MM.1S (cell line): ENCODE measurements around the gene CTNNBL1.

ENCODE experiments used
- DNase-seq: peaks from one replicate; pipeline ENCODE4 v3.0.0-alpha.2; 2015
- H2AFZ ChIP-seq: fragments of 300-600 bp; sonication (generic); 2 replicates; pipeline ENCODE4 v1.6.0; 2016; ENCODE audit warnings: antibody characterized with exemption, low read length
- H3F3A ChIP-seq: fragments of 300-600 bp; sonication (generic); 2 replicates; pipeline ENCODE4 v1.6.1; 2016; ENCODE audit warnings: mild to moderate bottlenecking, antibody characterized with exemption, low read length, moderate library complexity, mixed read lengths; ENCODE audit not compliant: insufficient read depth
- H3K27ac ChIP-seq: fragments of 300-600 bp; sonication (generic); 2 replicates; pipeline ENCODE4 v1.5.1; 2016; ENCODE audit warnings: mild to moderate bottlenecking, low read length
- H3K27me3 ChIP-seq: fragments of 300-600 bp; sonication (generic); replicated peaks from 2 replicates; pipeline ENCODE4 v1.6.0; 2016; ENCODE audit warnings: low read length; ENCODE audit not compliant: insufficient read depth
- H3K36me3 ChIP-seq: fragments of 300-600 bp; sonication (generic); replicated peaks from 2 replicates; pipeline ENCODE4 v1.6.1; 2016; ENCODE audit warnings: mild to moderate bottlenecking, low read length, mixed read lengths; ENCODE audit not compliant: insufficient read depth
- H3K4me1 ChIP-seq: fragments of 300-600 bp; sonication (generic); 2 replicates; pipeline ENCODE4 v1.6.1; 2016; ENCODE audit warnings: low read length, mixed read lengths
- H3K4me2 ChIP-seq: fragments of 300-600 bp; sonication (generic); 2 replicates; pipeline ENCODE4 v1.6.0; 2016; ENCODE audit warnings: low read depth, low read length
- H3K4me3 ChIP-seq: fragments of 300-600 bp; sonication (generic); 2 replicates; pipeline ENCODE4 v1.5.1; 2016; ENCODE audit warnings: low read length, mixed read lengths
- H3K79me2 ChIP-seq: fragments of 300-600 bp; sonication (generic); 2 replicates; pipeline ENCODE4 v1.6.1; 2016; ENCODE audit warnings: mixed run types, low read length, mixed read lengths
- H3K9ac ChIP-seq: fragments of 300-600 bp; sonication (generic); 2 replicates; pipeline ENCODE4 v1.6.1; 2016; ENCODE audit warnings: low read length, mixed read lengths
- H3K9me2 ChIP-seq: fragments of 300-600 bp; sonication (generic); replicated peaks from 2 replicates; pipeline ENCODE4 v1.6.1; 2016; ENCODE audit warnings: mild to moderate bottlenecking, low read length, mixed read lengths; ENCODE audit not compliant: insufficient read depth
- H3K9me3 ChIP-seq: fragments of 300-600 bp; sonication (generic); replicated peaks from 2 replicates; pipeline ENCODE4 v1.6.1; 2016; ENCODE audit warnings: mild to moderate bottlenecking, low read length, mixed read lengths; ENCODE audit not compliant: insufficient read depth
- H4K20me1 ChIP-seq: fragments of 300-600 bp; sonication (generic); 2 replicates; pipeline ENCODE4 v1.6.1; 2016; ENCODE audit warnings: mild to moderate bottlenecking, low read length, moderate library complexity, mixed read lengths; ENCODE audit not compliant: insufficient read depth
- CTCF ChIP-seq: fragments of 300-600 bp; sonication (generic); IDR thresholded peaks from 2 replicates; pipeline ENCODE4 v1.5.1; 2016; ENCODE audit warnings: antibody characterized with exemption, low read length, mixed read lengths
- EZH2 ChIP-seq: fragments of 300-600 bp; sonication (generic); optimal IDR thresholded peaks from 2 replicates; pipeline ENCODE3; 2017; ENCODE audit warnings: low read depth, mild to moderate bottlenecking, antibody characterized with exemption, low read length, mixed read lengths
- EZH2phosphoT487 ChIP-seq: fragments of 300-600 bp; sonication (generic); IDR thresholded peaks from 2 replicates; pipeline ENCODE4 v1.6.1; 2018; ENCODE audit warnings: antibody characterized with exemption, low read length

CTNNBL1 gene

GRCh38 chr20:37775200-37775599, 81.4 kb downstream of the CTNNBL1 start:
- no peak overlapping the region for H3K9ac ChIP-seq
- H3K9me2 ChIP-seq: no peaks in the 10 kb centered on the region
- H3F3A ChIP-seq: no peaks in the 10 kb centered on the region
- H3K36me3 ChIP-seq: no peaks in the 10 kb centered on the region; the same call in 1 of the 2 replicates
- no peaks in the 10 kb centered on the region for H3K27me3 ChIP-seq
- TF ChIP-seq EZH2phosphoT487 (no peak), EZH2 (no peak), CTCF (no peak)
- H3K4me3 ChIP-seq: no peak overlapping the region
- H2AFZ ChIP-seq: no peak overlapping the region
- no peaks in the 10 kb centered on the region for H3K79me2 ChIP-seq
- no peak overlapping the region for H3K4me2 ChIP-seq
- H3K9me3 ChIP-seq: no peaks in the 10 kb centered on the region
- no peaks in the 10 kb centered on the region for H4K20me1 ChIP-seq
- no peak for DNase-seq
- no peaks in the 10 kb centered on the region for H3K4me1 ChIP-seq
- H3K27ac ChIP-seq: no peak overlapping the region

- Histone ChIP-seq H3K9me2 (no peaks in the 10 kb centered on the region), H3F3A (no peaks in the 10 kb centered on the region; the same call in 1 of the 2 replicates), H3K9ac (no peak overlapping the region), H3K9me3 (no peaks in the 10 kb centered on the region), H2AFZ (no peak overlapping the region), H4K20me1 (no peaks in the 10 kb centered on the region), H3K4me1 (peaks cover 6% of the 10 kb centered on the region), H3K4me2 (no peak overlapping the region), H3K4me3 (no peak overlapping the region), H3K36me3 (no peaks in the 10 kb centered on the region; the same call in 1 of the 2 replicates), H3K79me2 (no peaks in the 10 kb centered on the region), H3K27me3 (no peaks in the 10 kb centered on the region), H3K27ac (no peak overlapping the region)
- DNase-seq: no peak
- no peak for TF ChIP-seq CTCF
- TF ChIP-seq EZH2: no peak
- TF ChIP-seq EZH2phosphoT487: no peak
Observed at GRCh38 chr20:37776049-37776448, 82.2 kb downstream of the CTNNBL1 start.

GRCh38 chr20:37776526-37776925, 82.7 kb downstream of the CTNNBL1 start:
- no peaks in the 10 kb centered on the region; the same call in 1 of the 2 replicates for H3K36me3 ChIP-seq
- H4K20me1 ChIP-seq: no peaks in the 10 kb centered on the region
- peaks cover 11% of the 10 kb centered on the region for H3K4me1 ChIP-seq
- no peak for DNase-seq
- H3K9me3 ChIP-seq: no peaks in the 10 kb centered on the region
- TF ChIP-seq EZH2phosphoT487 (no peak), CTCF (no peak)
- H3K27ac ChIP-seq: no peak overlapping the region
- H3K4me3 ChIP-seq: no peak overlapping the region
- no peaks in the 10 kb centered on the region for H3K9me2 ChIP-seq
- no peaks in the 10 kb centered on the region for H3K27me3 ChIP-seq
- H3F3A ChIP-seq: no peaks in the 10 kb centered on the region; the same call in 1 of the 2 replicates
- no peak overlapping the region for H3K4me2 ChIP-seq
- H3K79me2 ChIP-seq: no peaks in the 10 kb centered on the region
- no peak overlapping the region for H3K9ac ChIP-seq
- H2AFZ ChIP-seq: no peak overlapping the region
